Upper lobe of left lung (tissue), 6 donors: ENCODE data around the gene CHKA. TPM values are rescaled to one million over a fixed set of nuclear protein-coding genes. Genes with fewer than 3 reads are reported as not detected.

Experiments
- ATAC-seq, 2 donors: fragments of 200-7000 bp; cut with Tn5 transposase; one replicate each; pipeline ENCODE4 v1.9.1; 2022; ENCODE audit warnings: mild to moderate bottlenecking in 2 of 2, moderate library complexity in 2 of 2; ENCODE audit not compliant: low FRiP score in 2 of 2
- DNase-seq, 2 donors: peaks; one replicate each; pipeline ENCODE4 v3.0.0-alpha.2; 2019 to 2020
- H3K27ac ChIP-seq, 4 donors: fragments of 200-600 bp; sonication (generic); one replicate each; pipeline ENCODE4 v1.5.1; 2016 to 2019
- H3K27me3 ChIP-seq, 4 donors: fragments of 200-600 bp; sonication (generic); one replicate each; pipeline ENCODE4 v1.5.1; 2017 to 2019
- H3K36me3 ChIP-seq, 4 donors: fragments of 200-600 bp; sonication (generic); one replicate each; pipeline ENCODE4 v1.5.1; 2016 to 2019
- H3K4me1 ChIP-seq, 4 donors: fragments of 200-600 bp; sonication (generic); one replicate each; pipeline ENCODE4 v1.5.1; 2018 to 2019
- H3K4me3 ChIP-seq, 4 donors: fragments of 200-600 bp; sonication (generic); one replicate each; pipeline ENCODE4 v1.5.1; 2017 to 2019; ENCODE audit warnings: mild to moderate bottlenecking in 2 of 4, moderate library complexity in 1 of 4
- H3K9me3 ChIP-seq, 4 donors: fragments of 200-600 bp; sonication (generic); one replicate each; pipeline ENCODE4 v1.5.1; 2018 to 2019
- CTCF ChIP-seq, 6 experiments: fragments of 450-650 bp in 4 of 6; fragments of 200-600 bp in 2 of 6; sonication (generic) in 2 of 6; IDR thresholded peaks; one replicate each; pipeline ENCODE4 v1.5.1; 2016 to 2019; ENCODE audit warnings: antibody characterized with exemption in 6 of 6
- EP300 ChIP-seq, 4 donors: sonication (generic); formaldehyde crosslinking; IDR thresholded peaks; one replicate each; pipeline ENCODE4 v1.5.1; 2017; ENCODE audit warnings: antibody characterized with exemption in 4 of 4, control low read depth in 2 of 4
- POLR2A ChIP-seq, 4 donors: fragments of 450-650 bp; IDR thresholded peaks; one replicate each; pipeline ENCODE4 v1.5.1; 2016 to 2017; ENCODE audit warnings: antibody characterized with exemption in 4 of 4, mild to moderate bottlenecking in 2 of 4
- POLR2AphosphoS5 ChIP-seq, 2 donors: sonication (generic); formaldehyde crosslinking; IDR thresholded peaks; one replicate each; pipeline ENCODE4 v1.5.1; 2017; ENCODE audit warnings: antibody characterized with exemption in 2 of 2
- WGBS, 2 donors: methylation state at CpG; one replicate each; pipeline ENCODE4 v1.1.5; 2017 to 2018; 5-methylcytosine and 5-hydroxymethylcytosine counted together
- total RNA-seq, 6 donors: library from RNA; depleted of rRNA in 4 of 6; stranded (reverse); fragments of >200 nt in 4 of 6; gene quantifications; one replicate each; pipeline versions ENCODE4 v1.1.0 to v1.2.1, GENCODE V29; 2016 to 2021
- donor health status: DM: no; HTN: no; CAD: no; lungs with moderate emphysema.
- donor health status: DM: no; HTN: yes; CAD: no; lungs with severe emphysema.

Gene CHKA
- total RNA-seq, 6 donors from 2014 or later: 34.5 to 128 (median 59.1) TPM

- TF ChIP-seq EP300 (IDR thresholded peaks at IDR 0.05): no peak
- Histone ChIP-seq H3K36me3 (peaks cover 0 to 10% (median 3%) of the 10 kb centered on the region in 4 donors), H3K9me3 (no peaks in the 10 kb centered on the region), H3K27me3 (no peaks in the 10 kb centered on the region), H3K27ac (peak overlapping the region; percentile 77 to 95 (median 87)), H3K4me1 (peaks cover 18 to 78% (median 67%) of the 10 kb centered on the region in 4 donors), H3K4me3 (no peak overlapping the region)
- 86 to 100% methylated on average over 2 to 19 of the region's 19 CpGs for WGBS, 2 donors
- ATAC-seq (no peak), DNase-seq (no peak)
These were observed 106.2 kb downstream of the CHKA start for GRCh38 chr11:68014947-68015447.

GRCh38 chr11:68014157-68014946 is 106.8 kb downstream of the CHKA start:
- WGBS, 2 donors: 18 to 36% methylated on average over 10 to 16 of the region's 16 CpGs
- H3K4me3 ChIP-seq: no peak overlapping the region
- ATAC-seq (peak; percentile 18 to 78), DNase-seq (peak; percentile 84 to 93)
- peaks cover 24 to 82% (median 71%) of the 10 kb centered on the region in 4 donors for H3K4me1 ChIP-seq
- H3K36me3 ChIP-seq: peaks cover 0 to 7% (median 2%) of the 10 kb centered on the region in 4 donors
- TF ChIP-seq POLR2A (IDR thresholded peaks at IDR 0.05): peak in 1 of 4 donors; percentile 65
- TF ChIP-seq EP300 (IDR thresholded peaks at IDR 0.05): peak in 2 of 4 donors; percentile 40 to 87
- peak in 1 of 2 donors; percentile 48 for TF ChIP-seq POLR2AphosphoS5 (IDR thresholded peaks at IDR 0.05)
- no peak for TF ChIP-seq CTCF (IDR thresholded peaks at IDR 0.05)
- no peaks in the 10 kb centered on the region for H3K27me3 ChIP-seq
- H3K9me3 ChIP-seq: no peaks in the 10 kb centered on the region
- H3K27ac ChIP-seq: peak overlapping the region; percentile 77 to 95 (median 87)

- no peaks in the 10 kb centered on the region for H3K9me3 ChIP-seq
- no peaks in the 10 kb centered on the region for H3K27me3 ChIP-seq
- DNase-seq (peak in 1 of 2 donors; percentile 53), ATAC-seq (no peak)
- no peak for TF ChIP-seq POLR2A (IDR thresholded peaks at IDR 0.05)
- no peak for TF ChIP-seq EP300 (IDR thresholded peaks at IDR 0.05)
- TF ChIP-seq CTCF (IDR thresholded peaks at IDR 0.05): no peak
- no peak for TF ChIP-seq POLR2AphosphoS5 (IDR thresholded peaks at IDR 0.05)
- H3K4me3 ChIP-seq: no peak overlapping the region
- WGBS, 2 donors: 63 to 64% methylated on average over 7 to 14 of the region's 14 CpGs
- H3K4me1 ChIP-seq: peaks cover 31 to 88% (median 78%) of the 10 kb centered on the region in 4 donors
- H3K36me3 ChIP-seq: peaks cover 0 to 4% (median 1%) of the 10 kb centered on the region in 4 donors
- peak overlapping the region; percentile 77 to 95 (median 87) for H3K27ac ChIP-seq
These were observed 107.5 kb downstream of the CHKA start for GRCh38 chr11:68013611-68014156.

- DNase-seq: peak in 1 of 2 donors; percentile 91
- ATAC-seq: peak; percentile 4 to 74
- Histone ChIP-seq H3K36me3 (peaks cover 0 to 4% (median 0%) of the 10 kb centered on the region in 4 donors), H3K27me3 (no peaks in the 10 kb centered on the region), H3K4me3 (no peak overlapping the region), H3K9me3 (no peaks in the 10 kb centered on the region), H3K27ac (peak overlapping the region; percentile 89 to 99 (median 93)), H3K4me1 (peaks cover 37 to 94% (median 84%) of the 10 kb centered on the region in 4 donors)
- TF ChIP-seq EP300 (IDR thresholded peaks at IDR 0.05) (peak in 2 of 4 donors; percentile 70), POLR2A (IDR thresholded peaks at IDR 0.05) (peak in 2 of 4 donors; percentile 54 to 68), CTCF (IDR thresholded peaks at IDR 0.05) (no peak), POLR2AphosphoS5 (IDR thresholded peaks at IDR 0.05) (peak; percentile 41 to 64)
- WGBS, 2 donors: 67 to 73% methylated on average over 13 to 16 of the region's 16 CpGs
These were observed 108.2 kb downstream of the CHKA start for GRCh38 chr11:68012843-68013610.
